Measurements from ENCODE around the gene FOXF1.

Gene FOXF1

DNA sequence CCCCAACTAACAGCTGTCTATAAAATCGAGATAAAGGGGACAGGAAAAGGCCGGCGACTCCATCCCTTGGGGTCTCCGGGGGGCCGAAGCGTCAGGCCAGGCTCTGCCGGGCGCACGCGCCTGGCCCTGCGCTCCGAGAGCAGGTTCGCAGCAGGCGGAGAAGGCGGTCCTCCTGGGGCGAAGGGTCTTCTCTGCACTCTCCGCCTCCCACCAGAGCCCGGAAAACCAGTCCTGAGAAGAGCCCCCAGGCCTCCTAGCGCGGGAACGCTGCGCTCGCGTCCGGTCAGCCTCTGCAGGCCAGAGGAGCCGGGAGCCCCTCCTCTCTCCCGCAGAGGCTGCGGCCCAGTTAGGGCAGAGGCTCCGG lies 5.1 kb downstream of the FOXF1 start:
- peaks cover 14% of the 10 kb centered on the region for H3K4me1 Mint-ChIP-seq (ENCODE audit: low read depth)
- DNase-seq, result no peak
- no peaks in the 10 kb centered on the region for H3K36me3 Mint-ChIP-seq (ENCODE audit: low read depth)
- H3K27me3 Mint-ChIP-seq, result peaks cover 86% of the 10 kb centered on the region
- no peak overlapping the region for H3K4me3 Mint-ChIP-seq
- no peaks in the 10 kb centered on the region for H3K9me3 Mint-ChIP-seq
- no peak overlapping the region for H3K27ac Mint-ChIP-seq

DNA sequence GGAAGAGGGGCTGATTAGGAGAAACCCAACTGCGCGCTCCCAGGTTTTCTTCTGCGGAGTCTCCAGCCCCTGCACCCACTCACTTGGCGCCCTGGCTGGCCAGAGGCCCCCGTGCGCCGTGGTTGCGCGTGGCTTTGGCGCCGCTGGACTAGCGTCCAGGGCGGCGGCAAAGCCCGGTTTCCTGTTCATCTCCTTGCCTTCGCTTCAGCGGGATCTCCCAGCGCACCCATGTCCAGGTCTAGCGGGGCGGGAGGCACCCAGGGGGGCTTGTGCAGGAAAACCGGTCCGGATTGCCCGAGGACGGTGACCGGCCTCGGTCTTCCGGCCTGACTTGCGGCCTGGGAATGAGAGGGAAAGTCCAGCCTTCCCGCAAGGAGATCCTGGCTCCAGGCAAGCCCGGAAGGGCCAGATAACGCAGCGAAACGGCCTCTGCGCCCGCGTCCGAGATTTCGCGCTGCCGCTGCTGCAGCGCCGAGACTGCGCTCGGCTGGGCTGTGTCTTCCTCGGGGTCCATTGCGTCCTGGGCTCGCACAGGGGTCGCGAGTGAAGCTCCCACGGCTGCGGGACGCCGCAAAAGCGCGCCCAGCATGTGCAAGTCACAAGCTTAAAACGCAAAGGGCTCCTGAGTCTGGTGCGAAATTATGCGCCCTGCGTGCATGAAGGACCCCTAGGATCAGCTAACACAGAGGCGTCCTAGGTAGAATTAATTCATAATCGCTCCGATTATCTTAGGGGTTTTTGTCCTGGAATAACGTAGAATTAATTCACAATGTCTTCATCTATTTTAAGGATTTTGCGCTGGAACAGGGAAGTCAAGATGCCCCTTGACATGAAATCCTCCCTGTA lies 5.7 kb downstream of the FOXF1 start:
- Mint-ChIP-seq H3K4me1 (ENCODE audit: low read depth) (peaks cover 10% of the 10 kb centered on the region), H3K4me3 (no peak overlapping the region)

DNA sequence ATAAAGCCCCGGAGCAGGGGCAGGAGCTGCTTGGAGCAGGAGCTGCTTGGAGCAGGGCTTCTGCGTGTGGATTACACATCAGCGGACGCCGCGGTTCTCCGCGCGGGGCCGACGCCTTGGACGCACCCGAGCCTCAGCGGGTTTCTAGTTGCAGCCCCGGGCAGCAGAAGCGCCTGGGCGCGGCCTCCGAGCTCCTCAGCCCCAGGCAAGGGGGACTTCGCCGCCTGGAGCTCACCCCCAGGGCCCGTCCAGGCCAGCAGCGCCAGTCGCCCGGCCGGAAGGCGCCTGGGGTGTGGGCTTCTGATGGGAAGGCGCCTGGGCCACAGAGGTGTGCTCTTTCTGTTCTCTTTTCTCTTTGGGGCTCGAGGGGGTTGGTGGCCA lies 6.3 kb downstream of the FOXF1 start:
- H3K27me3 Mint-ChIP-seq, result peaks cover 87% of the 10 kb centered on the region
- no peak overlapping the region for H3K27ac Mint-ChIP-seq
- H3K4me1 Mint-ChIP-seq (ENCODE audit: low read depth), result peaks cover 9% of the 10 kb centered on the region
- H3K4me3 Mint-ChIP-seq, result no peak overlapping the region
- no peaks in the 10 kb centered on the region for H3K9me3 Mint-ChIP-seq
- no peak for DNase-seq
- H3K36me3 Mint-ChIP-seq (ENCODE audit: low read depth), result no peaks in the 10 kb centered on the region

More for the DNA sequence above, 5.7 kb downstream of the FOXF1 start:
- Mint-ChIP-seq H3K9me3 (no peaks in the 10 kb centered on the region), H3K36me3 (ENCODE audit: low read depth) (no peaks in the 10 kb centered on the region), H3K27ac (no peak overlapping the region), H3K27me3 (peaks cover 85% of the 10 kb centered on the region)
- no peak for DNase-seq

- H3K4me1 Mint-ChIP-seq (ENCODE audit: low read depth), result peaks cover 9% of the 10 kb centered on the region
- no peak overlapping the region for H3K4me3 Mint-ChIP-seq
- no peaks in the 10 kb centered on the region for H3K36me3 Mint-ChIP-seq (ENCODE audit: low read depth)
- H3K27ac Mint-ChIP-seq, result no peak overlapping the region
- peaks cover 85% of the 10 kb centered on the region for H3K27me3 Mint-ChIP-seq
- DNase-seq, result no peak
- no peaks in the 10 kb centered on the region for H3K9me3 Mint-ChIP-seq
These were observed 6.7 kb downstream of the FOXF1 start for GRCh38 chr16:86517033-86517432.

- H3K4me1 Mint-ChIP-seq (ENCODE audit: low read depth), result peaks cover 9% of the 10 kb centered on the region
- no peaks in the 10 kb centered on the region for H3K9me3 Mint-ChIP-seq
- DNase-seq, result peak; percentile 53
- H3K4me3 Mint-ChIP-seq, result no peak overlapping the region
- H3K36me3 Mint-ChIP-seq (ENCODE audit: low read depth), result no peaks in the 10 kb centered on the region
- H3K27ac Mint-ChIP-seq, result no peak overlapping the region
- peaks cover 80% of the 10 kb centered on the region for H3K27me3 Mint-ChIP-seq
These were observed 7.4 kb downstream of the FOXF1 start for GRCh38 chr16:86517652-86518258.

- DNase-seq, result no peak
- Mint-ChIP-seq H3K4me3 (no peak overlapping the region), H3K27me3 (peaks cover 68% of the 10 kb centered on the region), H3K9me3 (no peaks in the 10 kb centered on the region), H3K4me1 (ENCODE audit: low read depth) (peaks cover 8% of the 10 kb centered on the region), H3K27ac (no peak overlapping the region), H3K36me3 (ENCODE audit: low read depth) (no peaks in the 10 kb centered on the region)
These were observed 8.8 kb downstream of the FOXF1 start for GRCh38 chr16:86519007-86519648.

DNA sequence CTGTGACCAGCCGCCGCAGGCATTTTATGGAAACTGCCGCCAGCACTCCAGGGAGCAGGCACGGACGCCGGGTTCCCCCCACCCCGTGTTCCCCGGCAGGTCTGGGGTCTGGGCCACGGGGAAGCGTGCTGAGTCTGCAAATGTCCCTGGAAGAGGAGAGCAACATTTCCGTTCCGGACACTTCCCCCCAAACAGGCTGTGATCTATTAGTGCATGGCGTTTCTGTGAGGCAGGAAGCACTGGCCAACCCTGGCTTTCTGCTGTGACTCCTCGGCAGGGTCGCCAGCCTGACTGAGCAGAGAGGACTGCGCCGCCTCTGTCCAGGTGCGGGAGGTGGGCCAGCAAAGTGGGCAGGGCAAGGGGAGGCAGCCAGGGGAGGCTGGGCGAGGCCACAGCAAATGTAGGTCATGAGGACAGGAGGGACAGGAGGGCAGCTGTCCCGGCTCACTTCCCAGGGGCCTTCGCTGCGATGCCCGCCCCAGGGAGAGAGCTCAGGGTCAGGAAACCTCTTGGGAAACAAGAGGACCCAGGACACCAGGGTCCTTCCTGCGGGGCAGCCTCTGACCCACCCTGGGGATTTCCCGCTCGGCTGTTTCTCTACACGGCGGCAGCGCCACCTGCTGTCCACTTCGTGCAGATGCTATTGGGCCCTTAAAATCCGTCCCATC lies 9.5 kb downstream of the FOXF1 start:
- no peak overlapping the region for H3K4me3 Mint-ChIP-seq
- peaks cover 8% of the 10 kb centered on the region for H3K4me1 Mint-ChIP-seq (ENCODE audit: low read depth)
- no peaks in the 10 kb centered on the region for H3K9me3 Mint-ChIP-seq
- peak; percentile 74 for DNase-seq
- no peak overlapping the region for H3K27ac Mint-ChIP-seq
- H3K36me3 Mint-ChIP-seq (ENCODE audit: low read depth), result no peaks in the 10 kb centered on the region
- peaks cover 61% of the 10 kb centered on the region for H3K27me3 Mint-ChIP-seq

GRCh38 chr16:86520317-86521210 lies 10.2 kb downstream of the FOXF1 start:
- H3K27me3 Mint-ChIP-seq, result peaks cover 55% of the 10 kb centered on the region
- no peaks in the 10 kb centered on the region for H3K9me3 Mint-ChIP-seq
- no peak overlapping the region for H3K4me3 Mint-ChIP-seq
- no peak for DNase-seq
- no peaks in the 10 kb centered on the region for H3K36me3 Mint-ChIP-seq (ENCODE audit: low read depth)
- peaks cover 8% of the 10 kb centered on the region for H3K4me1 Mint-ChIP-seq (ENCODE audit: low read depth)
- no peak overlapping the region for H3K27ac Mint-ChIP-seq

- H3K4me3 Mint-ChIP-seq, result no peak overlapping the region
- H3K27me3 Mint-ChIP-seq, result peaks cover 46% of the 10 kb centered on the region
- no peaks in the 10 kb centered on the region for H3K36me3 Mint-ChIP-seq (ENCODE audit: low read depth)
- no peak overlapping the region for H3K27ac Mint-ChIP-seq
- H3K9me3 Mint-ChIP-seq, result no peaks in the 10 kb centered on the region
- no peak for DNase-seq
- peaks cover 8% of the 10 kb centered on the region for H3K4me1 Mint-ChIP-seq (ENCODE audit: low read depth)
These were observed 11.2 kb downstream of the FOXF1 start for GRCh38 chr16:86521236-86522197.

DNA sequence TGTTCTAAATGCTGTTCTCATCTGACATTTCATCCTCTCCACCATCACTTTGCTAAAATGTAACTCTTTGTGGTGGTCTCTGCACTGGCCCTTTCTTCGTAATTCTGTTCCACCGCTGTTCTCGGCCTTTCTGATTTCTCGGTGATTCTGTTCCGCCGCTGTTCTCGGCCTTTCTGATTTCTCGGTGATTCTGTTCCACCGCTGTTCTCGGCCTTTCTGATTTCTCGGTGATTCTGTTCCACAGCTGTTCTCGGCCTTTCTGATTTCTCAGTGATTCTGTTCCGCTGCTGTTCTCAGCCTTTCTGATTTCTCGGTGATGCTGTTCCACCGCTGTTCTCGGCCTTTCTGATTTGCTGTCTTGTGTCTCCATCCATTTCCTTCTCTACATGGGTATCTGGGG lies 12.3 kb downstream of the FOXF1 start:
- no peak for DNase-seq
- no peak overlapping the region for H3K27ac Mint-ChIP-seq
- peaks cover 36% of the 10 kb centered on the region for H3K27me3 Mint-ChIP-seq
- H3K36me3 Mint-ChIP-seq (ENCODE audit: low read depth), result no peaks in the 10 kb centered on the region
- peaks cover 8% of the 10 kb centered on the region for H3K4me1 Mint-ChIP-seq (ENCODE audit: low read depth)
- no peak overlapping the region for H3K4me3 Mint-ChIP-seq
- peaks cover 1% of the 10 kb centered on the region for H3K9me3 Mint-ChIP-seq

GRCh38 chr16:86523166-86523740 lies 12.9 kb downstream of the FOXF1 start:
- no peaks in the 10 kb centered on the region for H3K36me3 Mint-ChIP-seq (ENCODE audit: low read depth)
- peaks cover 4% of the 10 kb centered on the region for H3K9me3 Mint-ChIP-seq
- peaks cover 8% of the 10 kb centered on the region for H3K4me1 Mint-ChIP-seq (ENCODE audit: low read depth)
- no peak overlapping the region for H3K4me3 Mint-ChIP-seq
- DNase-seq, result no peak
- peaks cover 30% of the 10 kb centered on the region for H3K27me3 Mint-ChIP-seq
- H3K27ac Mint-ChIP-seq, result no peak overlapping the region

DNA sequence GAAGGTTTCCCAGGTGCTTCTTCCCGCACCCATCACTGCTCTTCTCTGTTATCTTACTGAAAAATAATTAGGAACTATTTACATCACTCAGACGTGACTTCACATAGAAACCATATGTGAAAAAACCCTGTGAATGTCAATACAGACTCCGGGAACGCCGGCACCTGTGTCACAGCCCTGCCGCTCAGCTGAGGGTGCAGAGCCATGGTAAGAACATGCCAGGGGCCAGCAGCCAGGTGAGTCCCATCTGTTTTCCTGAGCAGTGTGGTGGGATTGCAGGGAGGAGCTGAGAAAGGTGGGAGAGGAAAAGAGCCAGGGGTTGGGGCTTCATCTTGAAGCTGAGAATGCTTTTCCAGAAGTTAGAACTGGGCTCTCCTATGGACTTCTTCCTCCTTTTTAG lies 13.7 kb downstream of the FOXF1 start:
- Mint-ChIP-seq H3K27ac (no peak overlapping the region), H3K27me3 (peaks cover 22% of the 10 kb centered on the region), H3K4me1 (ENCODE audit: low read depth) (peaks cover 8% of the 10 kb centered on the region), H3K36me3 (ENCODE audit: low read depth) (peaks cover 5% of the 10 kb centered on the region), H3K4me3 (no peak overlapping the region), H3K9me3 (peaks cover 4% of the 10 kb centered on the region)
- no peak for DNase-seq

DNA sequence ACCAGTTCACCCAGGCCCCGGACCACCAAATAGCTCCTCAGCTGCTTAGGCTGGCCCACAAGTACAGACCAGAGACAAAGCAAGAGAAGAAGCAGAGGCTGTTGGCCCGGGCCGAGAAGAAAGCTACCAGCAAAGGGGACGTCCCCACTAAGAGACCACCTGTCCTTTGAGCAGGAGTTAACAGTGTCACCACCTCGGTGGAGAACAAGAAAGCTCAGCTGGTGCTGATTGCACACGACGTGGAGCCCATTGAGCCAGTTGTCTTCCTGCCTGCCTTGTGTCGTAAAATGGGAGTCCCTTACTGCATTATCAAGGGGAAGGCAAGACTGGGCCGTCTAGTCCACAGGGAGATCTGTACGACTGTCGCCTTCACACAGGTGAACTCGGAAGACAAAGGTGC lies 15.4 kb downstream of the FOXF1 start:
- Mint-ChIP-seq H3K9me3 (peaks cover 4% of the 10 kb centered on the region), H3K27me3 (peaks cover 9% of the 10 kb centered on the region), H3K36me3 (ENCODE audit: low read depth) (peaks cover 17% of the 10 kb centered on the region), H3K4me3 (no peak overlapping the region), H3K27ac (no peak overlapping the region), H3K4me1 (ENCODE audit: low read depth) (no peaks in the 10 kb centered on the region)
- DNase-seq, result no peak
